Activated naive CD4-positive, alpha-beta T cell treated with Interleukin-2 at 50 U/mL for 16 hours (primary cell): ENCODE measurements around the gene CNTNAP2.

Experiments used
- DNase-seq: peaks from one replicate; pipeline ENCODE4 v3.0.0-alpha.2; 2020

The CNTNAP2 gene

DNA sequence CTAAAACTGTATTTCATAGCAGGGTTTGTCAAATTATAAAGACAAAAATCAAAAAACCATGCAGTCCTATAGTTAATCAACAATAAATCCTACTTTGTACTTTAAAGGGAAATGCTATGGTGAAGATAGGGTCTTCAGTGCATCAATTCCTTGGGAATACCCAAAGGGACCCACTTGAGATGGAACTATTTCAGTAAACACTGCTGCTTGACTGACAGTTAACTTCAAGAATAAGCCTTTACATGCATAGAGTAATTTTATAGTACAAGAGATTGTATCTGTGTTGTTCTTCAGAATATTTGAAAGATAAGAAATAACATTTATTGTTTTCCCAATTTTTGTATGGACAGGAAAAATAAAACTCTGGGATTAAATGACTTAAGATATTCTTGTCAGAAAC lies 1179.6 kb downstream of the CNTNAP2 start:
- DNase-seq = no peak

GRCh38 chr7:147296986-147297385 lies 1180.4 kb downstream of the CNTNAP2 start:
- DNase-seq = no peak

DNA sequence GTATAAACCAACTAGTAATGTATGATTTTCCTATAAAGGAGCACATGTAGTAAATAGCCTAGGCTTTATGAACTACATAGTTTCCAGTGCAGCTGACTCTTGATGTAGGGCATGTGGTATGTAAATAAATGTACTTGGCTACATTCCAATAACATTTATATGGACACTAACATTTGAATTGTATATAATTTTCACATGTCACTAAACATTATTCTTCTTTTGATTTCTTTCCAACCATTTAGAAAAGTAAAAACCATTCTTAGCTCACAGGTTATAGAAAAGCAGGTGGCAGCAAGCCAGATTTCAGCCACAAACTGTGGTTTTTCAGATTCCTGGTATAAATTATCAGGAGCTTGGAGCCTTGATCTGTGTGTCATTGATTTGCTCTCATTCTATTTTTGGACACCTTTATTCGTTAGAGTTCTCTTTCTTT lies 1182.0 kb downstream of the CNTNAP2 start:
- no peak for DNase-seq

DNA sequence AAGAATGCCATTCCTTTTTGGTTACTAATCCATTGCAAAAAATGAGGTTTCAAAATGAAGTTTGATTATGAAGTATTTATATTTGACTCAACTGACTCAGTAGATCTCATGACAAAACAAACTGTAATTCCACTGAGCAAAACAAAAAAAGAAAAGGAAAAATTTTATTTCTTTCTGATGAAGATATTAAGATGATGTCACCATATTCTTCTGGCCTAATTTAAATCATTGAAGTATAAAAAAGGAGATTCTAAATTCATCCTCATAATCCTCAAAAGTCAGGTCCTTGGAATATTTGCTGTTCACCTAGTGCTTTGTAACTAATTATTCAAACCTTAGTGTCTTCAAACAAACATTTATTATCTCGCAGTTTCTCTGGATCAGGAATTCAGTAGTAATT lies 1183.7 kb downstream of the CNTNAP2 start:
- DNase-seq = no peak

- DNase-seq = no peak
These were observed 1187.8 kb downstream of the CNTNAP2 start for GRCh38 chr7:147304376-147304775.

DNA sequence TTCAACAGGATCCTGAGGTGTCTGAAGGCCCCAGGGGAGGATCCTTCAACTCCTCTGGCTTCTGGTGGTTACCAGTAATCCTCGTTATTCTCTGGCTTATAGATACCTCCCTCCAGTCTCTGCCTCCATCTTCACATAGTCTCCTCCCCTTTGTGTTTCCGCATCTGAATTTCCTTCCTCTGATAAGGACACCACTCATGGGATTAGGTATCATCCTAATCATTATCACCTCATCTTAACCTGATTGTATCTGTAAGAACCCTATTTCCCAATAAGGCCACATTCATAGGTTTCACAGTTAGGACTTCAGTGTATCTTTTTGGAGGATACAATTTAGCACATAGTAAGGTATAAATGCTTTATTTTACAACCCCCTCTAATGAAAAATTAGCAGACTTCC lies 1189.2 kb downstream of the CNTNAP2 start:
- no peak for DNase-seq

- no peak for DNase-seq
These were observed 1191.9 kb downstream of the CNTNAP2 start for GRCh38 chr7:147308539-147308938.

- DNase-seq = no peak
These were observed 1194.7 kb downstream of the CNTNAP2 start for GRCh38 chr7:147311336-147311735.

GRCh38 chr7:147321504-147321903 lies 1204.9 kb downstream of the CNTNAP2 start:
- DNase-seq = no peak

DNA sequence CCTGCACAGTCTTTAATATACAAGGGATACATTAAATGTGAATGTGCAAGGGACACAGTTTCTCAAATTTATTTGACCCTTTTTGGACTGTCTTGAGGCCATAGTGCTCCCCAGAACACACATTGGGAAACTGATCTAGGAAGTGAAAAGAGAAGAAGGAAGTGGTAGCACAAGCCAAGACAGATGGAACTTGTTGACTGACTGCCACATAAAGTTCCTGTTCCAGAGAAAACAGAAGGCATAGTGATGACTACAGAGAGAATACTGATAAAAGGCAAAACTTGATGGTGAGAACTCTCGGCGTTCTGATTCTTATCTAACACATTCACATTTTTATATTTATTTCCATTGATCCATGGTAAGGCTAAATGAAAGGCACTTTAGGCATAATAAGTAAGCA lies 1216.4 kb downstream of the CNTNAP2 start:
- no peak for DNase-seq

DNA sequence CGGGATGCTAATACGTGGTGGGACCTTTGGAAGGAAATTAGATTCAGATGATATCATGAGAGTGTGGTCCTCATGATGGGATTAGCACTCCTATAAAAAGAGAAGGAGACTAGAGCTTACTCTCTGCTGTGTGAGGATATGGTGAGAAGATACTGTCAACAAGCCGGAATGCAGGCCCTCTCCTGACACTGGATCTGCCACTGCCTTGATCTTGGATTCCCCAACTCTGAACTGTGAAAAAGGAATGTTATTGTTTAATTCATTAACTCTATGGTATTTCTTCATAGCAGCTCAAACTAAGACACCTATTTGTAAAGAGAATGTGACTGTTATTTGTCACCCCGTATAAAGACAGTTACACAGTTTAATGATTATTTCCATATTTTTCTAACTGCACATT lies 1246.5 kb downstream of the CNTNAP2 start:
- no peak for DNase-seq

- no peak for DNase-seq
These were observed 1259.6 kb downstream of the CNTNAP2 start for GRCh38 chr7:147376192-147376591.

GRCh38 chr7:147380926-147381325 lies 1264.3 kb downstream of the CNTNAP2 start:
- no peak for DNase-seq

- DNase-seq = no peak
These were observed 1277.7 kb downstream of the CNTNAP2 start for GRCh38 chr7:147394329-147394728.

DNA sequence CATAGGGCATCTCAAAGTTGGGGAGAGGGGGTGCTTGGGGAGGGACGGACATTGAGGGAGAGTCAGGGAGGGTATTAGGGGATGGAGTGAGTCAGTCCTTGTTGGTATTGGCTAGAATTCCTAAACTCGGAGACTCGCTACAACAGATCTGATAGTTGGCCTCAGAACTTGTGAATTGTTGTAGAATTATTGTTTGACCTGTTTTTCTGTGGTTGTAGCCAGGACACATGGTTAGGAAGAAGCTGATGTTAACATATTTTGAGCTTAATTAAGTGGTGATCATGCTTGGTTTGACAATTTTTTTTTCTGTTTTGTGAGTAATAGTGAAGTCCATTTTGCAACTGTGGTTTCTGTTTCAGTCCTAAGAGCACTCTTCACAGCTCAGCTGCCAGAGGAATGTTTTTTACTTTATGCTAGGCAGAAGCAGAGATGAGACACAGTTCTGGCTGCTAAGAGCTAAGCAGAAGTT lies 1283.7 kb downstream of the CNTNAP2 start:
- no peak for DNase-seq

DNA sequence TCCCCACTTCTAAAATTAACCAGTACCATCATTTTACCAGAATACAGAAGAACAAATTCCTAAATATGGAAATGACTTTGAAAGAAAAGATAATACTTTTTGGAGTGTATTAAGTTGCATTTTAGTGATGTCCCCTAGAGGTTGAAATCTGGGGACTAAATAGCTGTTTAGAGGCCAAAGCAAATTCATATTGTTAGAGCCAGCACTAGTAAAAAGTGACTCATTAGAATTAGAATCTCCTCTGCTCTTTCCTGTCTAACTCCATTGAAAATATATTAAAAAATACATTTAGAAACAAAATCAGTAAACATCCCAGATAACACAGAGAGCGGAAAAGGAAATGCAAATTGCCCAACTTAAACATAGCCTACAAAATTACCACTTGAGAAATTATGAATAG lies 1284.3 kb downstream of the CNTNAP2 start:
- DNase-seq = no peak

DNA sequence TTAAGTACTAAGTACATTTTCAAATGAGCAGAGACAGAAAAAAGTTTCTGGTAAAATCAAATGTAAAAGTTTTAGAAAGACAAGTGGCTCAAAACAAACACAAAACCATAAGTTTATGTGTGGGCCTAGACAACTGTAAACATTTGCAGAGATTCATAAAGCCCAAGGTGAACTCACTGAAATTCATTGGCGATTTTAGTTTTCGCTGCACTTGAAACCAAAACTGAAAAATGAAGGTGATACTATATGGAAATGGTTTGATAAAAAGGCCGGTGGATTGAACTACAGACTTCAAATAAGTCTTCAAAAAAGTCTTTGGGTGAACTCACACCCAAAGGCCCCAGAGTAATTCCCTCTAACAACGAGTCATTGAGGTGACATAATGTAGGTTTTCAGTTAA lies 1289.0 kb downstream of the CNTNAP2 start:
- no peak for DNase-seq

- DNase-seq = no peak
These were observed 1290.0 kb downstream of the CNTNAP2 start for GRCh38 chr7:147406521-147407135.

DNA sequence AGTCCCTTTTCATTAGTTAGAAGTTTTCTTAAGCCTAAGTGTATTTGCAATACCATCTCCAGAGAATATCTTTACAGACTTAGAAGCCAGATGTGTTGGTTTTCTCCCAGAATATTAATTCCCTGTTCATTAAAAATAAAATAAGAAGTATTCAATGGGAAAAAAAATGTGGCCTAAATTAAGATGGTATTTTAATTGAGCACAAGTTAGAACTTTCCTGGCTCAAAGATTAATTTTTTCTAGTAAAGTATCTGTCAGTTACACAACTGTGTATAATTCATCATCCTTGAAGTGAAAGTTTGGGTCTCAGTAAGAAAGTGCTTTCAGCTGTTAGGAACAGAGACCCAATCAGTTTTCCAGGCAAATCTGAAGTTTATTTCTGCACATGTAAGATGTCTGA lies 1294.5 kb downstream of the CNTNAP2 start:
- DNase-seq = no peak

DNA sequence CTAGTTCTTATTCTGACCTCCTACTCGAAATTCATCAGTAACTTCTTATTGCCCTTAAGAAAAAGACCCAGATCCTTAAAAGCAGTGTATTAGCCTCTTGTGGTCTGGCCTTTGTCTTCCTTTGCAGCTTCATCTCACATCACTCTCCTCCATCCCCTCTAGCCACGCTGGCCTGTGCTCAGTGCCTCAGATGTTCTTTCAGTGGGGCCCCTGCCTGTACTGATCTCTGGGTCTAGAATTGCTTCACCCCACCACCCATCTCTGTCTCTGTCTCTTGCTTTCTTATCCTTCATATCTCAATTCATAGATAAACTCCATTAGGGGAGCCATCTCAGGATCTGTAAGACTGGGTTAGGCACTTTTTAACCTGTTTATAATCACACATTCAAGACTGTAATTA lies 1295.5 kb downstream of the CNTNAP2 start:
- no peak for DNase-seq

GRCh38 chr7:147412782-147413556 lies 1296.4 kb downstream of the CNTNAP2 start:
- DNase-seq = no peak

DNA sequence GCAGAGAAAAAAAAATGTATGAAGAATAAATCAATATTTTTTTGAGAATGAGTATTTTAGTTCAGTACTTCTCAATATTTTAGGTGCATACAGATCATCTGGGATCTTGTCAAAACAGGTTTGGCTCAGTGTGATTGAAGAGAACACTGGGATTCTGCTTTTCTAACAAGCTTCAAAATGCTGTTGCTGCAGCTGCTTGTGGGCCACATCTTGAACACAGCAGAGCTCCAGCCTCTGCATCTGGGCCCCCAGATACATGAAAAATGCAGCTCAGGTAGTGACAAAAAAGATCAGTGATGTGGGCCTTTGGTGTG lies 1296.9 kb downstream of the CNTNAP2 start:
- no peak for DNase-seq

DNA sequence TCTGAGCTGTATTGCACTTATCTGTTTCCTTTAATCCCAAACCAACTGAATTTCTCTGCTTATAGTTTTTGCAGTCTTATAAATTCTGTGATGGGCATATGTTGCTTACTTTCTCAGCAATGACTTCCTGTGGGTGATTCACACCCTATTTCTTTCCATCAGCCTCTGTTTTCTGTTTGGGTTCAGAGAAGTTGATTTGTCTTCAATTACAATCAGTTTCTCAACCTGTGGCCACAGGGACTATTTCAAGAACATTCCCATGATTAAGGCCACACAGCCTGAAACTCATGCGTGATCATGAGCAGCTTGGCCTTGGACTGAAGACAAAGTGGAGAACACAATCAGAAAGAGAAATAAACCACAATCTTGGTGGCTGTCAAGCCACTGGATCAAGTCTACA lies 1299.4 kb downstream of the CNTNAP2 start:
- DNase-seq = no peak

- DNase-seq = no peak
These were observed 1302.4 kb downstream of the CNTNAP2 start for GRCh38 chr7:147418966-147419365.

- no peak for DNase-seq
These were observed 1307.3 kb downstream of the CNTNAP2 start for GRCh38 chr7:147423875-147424274.
